GM12878 (cell line): ENCODE measurements around the gene MAP3K4. TPM values are rescaled to one million over a fixed set of nuclear protein-coding genes. Genes with fewer than 3 reads are reported as not detected.

Source experiments
- ATAC-seq: fragments of 200-7000 bp; cut with Tn5 transposase; 3 replicates; pipeline ENCODE4 v1.9.1; 2020; ENCODE audit warnings: mild to moderate bottlenecking, moderate library complexity
- BruUV-seq: library from RNA; stranded (reverse); fragments of 400-500 nt; replicated peaks from 2 replicates; lab custom pipeline; 2021; lab: Mats Ljungman, UMichigan
- CTCF ChIA-PET: fragments of 300-600 bp; sonication (Branson Sonifier 250); formaldehyde crosslinking; extraction: SDS; loops from one replicate; lab custom pipeline; 2021; ENCODE audit warnings: inconsistent platforms; lab: Yijun Ruan, JAX
- POLR2A ChIA-PET: fragments of 350-600 bp; formaldehyde crosslinking; extraction: SDS; loops from one replicate; lab custom pipeline; 2021; ENCODE audit warnings: inconsistent platforms; lab: Charles Lee
- RAD21 ChIA-PET: fragments of 300-600 bp; sonication (Branson Sonifier 250); formaldehyde crosslinking; loops from one replicate; lab custom pipeline; 2023; ENCODE audit warnings: antibody characterized with exemption; ENCODE audit not compliant: unreplicated experiment; lab: Charles Lee
- SMC1A ChIA-PET: fragments of 300-600 bp; sonication (Branson Sonifier 250); formaldehyde crosslinking; loops from one replicate; lab custom pipeline; 2023; ENCODE audit not compliant: unreplicated experiment, uncharacterized antibody; lab: Charles Lee
- DNase-seq: peaks from one replicate; pipeline ENCODE4 v3.0.0-alpha.2; 2011; ENCODE audit warnings: low read depth, low spot score
- FAIRE-seq: peaks from 3 replicates; lab custom pipeline; 2011; peaks lifted over from hg19 to GRCh38; lab: Jason Lieb, UNC
- H2AFZ ChIP-seq: 2 replicates; pipeline ENCODE4 v1.6.0; 2011; ENCODE audit warnings: low read depth, low read length, control low read depth; ENCODE audit not compliant: control insufficient read depth
- H3K27ac ChIP-seq: 2 replicates; pipeline ENCODE4 v1.5.1; 2011; ENCODE audit warnings: control low read depth; ENCODE audit not compliant: control insufficient read depth, insufficient read depth
- H3K27me3 ChIP-seq, 2 experiments: replicated peaks in 1 of 2; 2 replicates each; pipeline versions ENCODE4 v1.6.0 to v1.6.1; 2011; ENCODE audit warnings: low read length in 1 of 2; ENCODE audit not compliant: control insufficient read depth in 2 of 2, insufficient read depth in 2 of 2
- H3K36me3 ChIP-seq, 2 experiments: 2 replicates each; pipeline ENCODE4 v1.5.1; 2011; ENCODE audit warnings: low read length in 1 of 2; ENCODE audit not compliant: control insufficient read depth in 2 of 2, insufficient read depth in 2 of 2
- H3K4me1 ChIP-seq: 2 replicates; pipeline ENCODE4 v1.6.1; 2011; ENCODE audit warnings: mild to moderate bottlenecking, low read length, moderate library complexity, mixed read lengths; ENCODE audit not compliant: control insufficient read depth, insufficient read depth
- H3K4me2 ChIP-seq: 2 replicates; pipeline ENCODE4 v1.6.0; 2011; ENCODE audit warnings: control low read depth; ENCODE audit not compliant: control insufficient read depth, insufficient read depth
- H3K4me3 ChIP-seq: fragments of 200-600 bp; sonication (generic); 2 replicates; pipeline ENCODE4 v1.5.1; 2016
- H3K79me2 ChIP-seq: 2 replicates; pipeline ENCODE4 v1.6.0; 2011; ENCODE audit warnings: low read length; ENCODE audit not compliant: control insufficient read depth, insufficient read depth
- H3K9ac ChIP-seq: 2 replicates; pipeline ENCODE4 v1.8.0; 2011; ENCODE audit warnings: low read length, control low read depth, mixed read lengths; ENCODE audit not compliant: control insufficient read depth, insufficient read depth
- H3K9me3 ChIP-seq: replicated peaks from 3 replicates; pipeline ENCODE4 v1.5.1; 2011; ENCODE audit warnings: mild to moderate bottlenecking, low read length; ENCODE audit not compliant: control insufficient read depth, insufficient read depth
- H4K20me1 ChIP-seq: 2 replicates; pipeline ENCODE4 v1.6.0; 2011; ENCODE audit not compliant: control insufficient read depth, insufficient read depth
- BACH1 ChIP-seq: fragments of 450-650 bp; IDR thresholded peaks from 2 replicates; pipeline ENCODE4 v1.6.1; 2017; ENCODE audit warnings: mild to moderate bottlenecking, borderline replicate concordance
- BMI1 ChIP-seq: fragments of 450-650 bp; IDR thresholded peaks from 2 replicates; pipeline ENCODE4 v1.6.1; 2016; ENCODE audit warnings: mild to moderate bottlenecking, moderate library complexity, borderline replicate concordance
- CHD2 ChIP-seq: IDR thresholded peaks from 2 replicates; pipeline ENCODE4 v1.6.1; 2011; ENCODE audit warnings: low read depth, low read length, improper control_type of control experiment, borderline replicate concordance
- EZH2 ChIP-seq: IDR thresholded peaks from 2 replicates; pipeline ENCODE4 v1.6.1; 2012; ENCODE audit warnings: low read depth, mild to moderate bottlenecking, control low read depth, inconsistent platforms, low read length, borderline replicate concordance; ENCODE audit not compliant: control insufficient read depth
- FOS ChIP-seq: IDR thresholded peaks from 3 replicates; pipeline ENCODE4 v1.6.1; 2011; ENCODE audit warnings: borderline replicate concordance; ENCODE audit not compliant: insufficient read length; ENCODE audit errors: extremely low read depth
- JUND ChIP-seq: IDR thresholded peaks from 2 replicates; pipeline ENCODE4 v1.6.1; 2012; ENCODE audit warnings: low read depth, mild to moderate bottlenecking, low read length, improper control_type of control experiment, moderate library complexity
- KDM1A ChIP-seq: fragments of 200-600 bp; sonication (generic); IDR thresholded peaks from 2 replicates; pipeline ENCODE4 v1.6.1; 2016; ENCODE audit warnings: borderline replicate concordance
- LARP7 ChIP-seq: fragments of 450-650 bp; IDR thresholded peaks from 2 replicates; pipeline ENCODE4 v1.6.1; 2017; ENCODE audit warnings: mild to moderate bottlenecking
- MEF2A ChIP-seq: IDR thresholded peaks from 2 replicates; pipeline ENCODE4 v1.6.1; 2011; ENCODE audit warnings: low read depth, mild to moderate bottlenecking, low read length, moderate library complexity; ENCODE audit not compliant: insufficient read depth
- NBN ChIP-seq: fragments of 450-650 bp; IDR thresholded peaks from 2 replicates; pipeline ENCODE4 v1.6.1; 2016
- RCOR1 ChIP-seq: conservative IDR thresholded peaks from 2 replicates; pipeline ENCODE4 v1.6.1; 2012; ENCODE audit warnings: low read depth, low read length, improper control_type of control experiment
- RFX5 ChIP-seq: IDR thresholded peaks from 2 replicates; pipeline ENCODE4 v1.6.1; 2011; ENCODE audit warnings: low read depth, low read length, improper control_type of control experiment
- SMARCA5 ChIP-seq: fragments of 450-650 bp; IDR thresholded peaks from 2 replicates; pipeline ENCODE4 v1.6.1; 2017; ENCODE audit warnings: mild to moderate bottlenecking
- STAT1 ChIP-seq: fragments of 450-650 bp; conservative IDR thresholded peaks from 2 replicates; pipeline ENCODE4 v1.6.1; 2014; ENCODE audit warnings: antibody characterized with exemption, mild to moderate bottlenecking
- TCF7 ChIP-seq: IDR thresholded peaks from 2 replicates; pipeline ENCODE4 v1.6.1; 2014; ENCODE audit warnings: antibody characterized with exemption, borderline replicate concordance
- WRNIP1 ChIP-seq: IDR thresholded peaks from 2 replicates; pipeline ENCODE4 v1.6.1; 2011; ENCODE audit warnings: low read depth, low read length, improper control_type of control experiment, borderline replicate concordance
- ZNF217 ChIP-seq: fragments of 450-650 bp; IDR thresholded peaks from 2 replicates; pipeline ENCODE4 v1.6.1; 2017; ENCODE audit warnings: antibody characterized with exemption, mild to moderate bottlenecking
- ZNF24 ChIP-seq: fragments of 450-650 bp; IDR thresholded peaks from 2 replicates; pipeline ENCODE4 v1.6.1; 2017; ENCODE audit warnings: antibody characterized with exemption, mild to moderate bottlenecking
- ZNF687 ChIP-seq: fragments of 450-650 bp; IDR thresholded peaks from 2 replicates; pipeline ENCODE4 v1.6.1; 2017; ENCODE audit warnings: mild to moderate bottlenecking, moderate library complexity
- WGBS: methylation state at CpG from one replicate; pipeline ENCODE4 v1.1.6; 2016; ENCODE audit warnings: low lambda C conversion rate; ENCODE audit not compliant: insufficient replicate concordance, insufficient coverage; ENCODE audit errors: missing lambda C conversion rate; 5-methylcytosine and 5-hydroxymethylcytosine counted together
- in situ Hi-C: fragments of 300-500 bp; cut with MboI; formaldehyde crosslinking; loops from 9 replicates; pipeline ENCODE4 v1.14.3; 2018; ENCODE audit warnings: mixed read lengths
- intact Hi-C: fragments of 100-400 bp; cut with micrococcal nuclease; formaldehyde crosslinking; loops from one replicate; pipeline ENCODE4 v1.14.2; 2022; ENCODE audit not compliant: unreplicated experiment
- polyA plus RNA-seq, 11 experiments: library from polyadenylated mRNA; depleted of rRNA in 4 of 11; unstranded in 6 of 11; stranded (reverse) in 5 of 11; fragments of >200 nt; fragmentation: Nextera tagmentation in 4 of 11; fragmentation: Illumina TruSeq in 1 of 11; extraction: Ambion mirVana in 4 of 11; extraction: Trizol in 1 of 11; gene quantifications; 1 replicate in 1 of 11; 2 replicates in 10 of 11; pipeline versions ENCODE4 v1.2.1 to v1.2.3, GENCODE V29; 2011 to 2016; ENCODE audit warnings: inconsistent platforms in 2 of 11, missing spikeins in 2 of 11, low read depth in 1 of 11
- total RNA-seq, 4 experiments: library from RNA; depleted of rRNA in 3 of 4; stranded (reverse); fragments of >200 nt in 3 of 4; fragmentation: Illumina TruSeq in 1 of 4; extraction: Trizol in 1 of 4; gene quantifications; 2 replicates each; pipeline versions ENCODE4 v1.2.1 to v1.2.3, GENCODE V29; 2013 to 2021

MAP3K4 gene
- total and polyA plus RNA-seq, 10 of the 15 experiments (the other 5 are each of a cell fraction or from before 2014, with no cell fraction given), result 14.0 to 44.5 (median 23.1) TPM

DNA sequence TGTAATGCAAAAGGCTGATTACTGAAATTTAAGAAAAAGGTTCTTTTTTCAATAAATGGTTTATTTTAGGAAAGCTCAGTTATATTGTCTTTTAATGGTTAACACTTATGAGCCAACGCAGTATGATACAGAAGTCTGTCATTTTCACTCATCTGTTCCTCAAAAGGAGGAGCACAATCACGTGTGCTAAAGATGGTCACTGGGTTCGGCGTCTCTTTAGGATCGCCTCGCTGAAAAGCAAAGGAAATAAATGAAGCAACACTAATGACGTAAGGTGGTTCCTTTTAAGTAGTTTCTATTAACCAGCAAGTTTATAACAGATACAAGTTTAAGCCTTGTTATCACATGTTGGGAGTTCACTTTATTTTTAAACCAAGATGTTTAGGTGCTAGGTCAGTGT lies 125.7 kb downstream of the MAP3K4 start:
- POLR2A ChIA-PET, result no interaction called here

More for the DNA sequence above, 125.7 kb downstream of the MAP3K4 start:
- intact Hi-C loops, result no loop called here
- TF ChIP-seq SMARCA5, result no peak
- TF ChIP-seq ZNF687, result no peak
- TF ChIP-seq EZH2, result no peak
- no peak for TF ChIP-seq TCF7
- TF ChIP-seq ZNF217, result no peak
- no peak for TF ChIP-seq LARP7
- TF ChIP-seq BACH1, result no peak
- no peak for TF ChIP-seq NBN
- no peak for TF ChIP-seq CHD2
- no peak for TF ChIP-seq WRNIP1
- TF ChIP-seq RFX5, result no peak
- TF ChIP-seq BMI1, result no peak
- TF ChIP-seq RCOR1, result no peak
- no peak for TF ChIP-seq STAT1
- no peak for TF ChIP-seq MEF2A
- TF ChIP-seq KDM1A, result no peak
- TF ChIP-seq JUND, result no peak
- TF ChIP-seq ZNF24, result no peak
- no peak for TF ChIP-seq FOS
- no peak overlapping the region for H3K9ac ChIP-seq
- ATAC-seq (no peak), FAIRE-seq (no peak), DNase-seq (no peak)
- no peaks in the 10 kb centered on the region for H3K79me2 ChIP-seq
- in situ Hi-C loops, result no loop called here
- RAD21 ChIA-PET, result interaction anchor here (1.2 kb wide), 1 partner anchor 254 kb away, joined by 5 read pairs; no protein-coding TSS in a partner anchor
- H4K20me1 ChIP-seq, result no peaks in the 10 kb centered on the region
- BruUV-seq, result no TSS peak
- CTCF ChIA-PET, result no interaction called here
- peaks cover 0 to 4% of the 10 kb centered on the region in 2 experiments; a peak in 1 of 4 replicates for H3K36me3 ChIP-seq
- H2AFZ ChIP-seq, result no peak overlapping the region
- no peaks in the 10 kb centered on the region for H3K4me1 ChIP-seq
- H3K9me3 ChIP-seq, result no peaks in the 10 kb centered on the region
- no peak overlapping the region for H3K27ac ChIP-seq
- H3K4me2 ChIP-seq, result no peak overlapping the region
- no peak overlapping the region for H3K4me3 ChIP-seq
- 99% methylated on average over 7 of the region's 7 CpGs for WGBS
- SMC1A ChIA-PET, result interaction anchor here (0.6 kb wide), 1 partner anchor 231 kb away, joined by 3 read pairs; no protein-coding TSS in a partner anchor
- no peaks in the 10 kb centered on the region for H3K27me3 ChIP-seq
